Measurements from ENCODE around the gene TLX1.
A peak's percentile ranks its signal among the peaks of the same experiment; 100 is the strongest.

Gene TLX1

DNA sequence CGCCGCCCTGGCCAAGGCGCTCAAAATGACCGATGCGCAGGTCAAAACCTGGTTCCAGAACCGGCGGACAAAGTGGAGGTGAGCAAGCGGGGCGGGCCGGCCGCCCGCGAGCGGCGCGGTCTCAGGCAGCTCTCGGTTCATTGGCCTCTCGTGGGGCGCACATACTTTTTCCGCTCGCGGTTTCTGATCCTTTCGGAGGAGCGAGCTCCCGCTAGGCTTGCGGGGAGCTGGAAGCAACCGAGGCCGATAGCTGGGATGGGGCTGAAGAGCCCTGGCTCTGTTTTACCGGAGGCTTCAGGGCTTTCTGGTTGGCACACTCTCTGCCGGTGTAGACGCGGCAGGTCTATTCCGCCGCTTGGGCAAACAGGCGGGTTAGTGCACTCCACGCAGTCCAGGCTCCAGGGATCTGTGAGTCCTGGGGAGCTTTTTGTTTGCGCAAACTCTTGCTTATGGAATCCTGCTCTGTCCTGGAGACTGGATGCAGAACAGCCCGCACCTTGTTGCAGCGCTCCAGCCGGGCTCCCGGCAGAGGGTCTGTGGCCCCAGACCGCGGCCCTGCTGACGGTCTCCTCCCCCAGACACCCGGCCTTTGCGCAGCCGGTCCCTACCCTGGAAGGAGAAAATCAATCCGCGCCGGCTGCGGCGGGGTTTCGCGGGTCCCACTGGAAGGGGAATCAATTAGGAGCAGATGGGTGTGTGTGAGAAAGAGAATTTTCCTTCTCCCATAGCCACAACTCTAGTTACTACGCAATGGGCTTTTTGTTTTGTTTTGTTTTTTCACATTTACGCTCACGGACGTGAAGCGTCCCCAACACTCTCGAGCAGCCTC, 3.4 kb downstream of the TLX1 start:
- DNase-seq: no peak

DNA sequence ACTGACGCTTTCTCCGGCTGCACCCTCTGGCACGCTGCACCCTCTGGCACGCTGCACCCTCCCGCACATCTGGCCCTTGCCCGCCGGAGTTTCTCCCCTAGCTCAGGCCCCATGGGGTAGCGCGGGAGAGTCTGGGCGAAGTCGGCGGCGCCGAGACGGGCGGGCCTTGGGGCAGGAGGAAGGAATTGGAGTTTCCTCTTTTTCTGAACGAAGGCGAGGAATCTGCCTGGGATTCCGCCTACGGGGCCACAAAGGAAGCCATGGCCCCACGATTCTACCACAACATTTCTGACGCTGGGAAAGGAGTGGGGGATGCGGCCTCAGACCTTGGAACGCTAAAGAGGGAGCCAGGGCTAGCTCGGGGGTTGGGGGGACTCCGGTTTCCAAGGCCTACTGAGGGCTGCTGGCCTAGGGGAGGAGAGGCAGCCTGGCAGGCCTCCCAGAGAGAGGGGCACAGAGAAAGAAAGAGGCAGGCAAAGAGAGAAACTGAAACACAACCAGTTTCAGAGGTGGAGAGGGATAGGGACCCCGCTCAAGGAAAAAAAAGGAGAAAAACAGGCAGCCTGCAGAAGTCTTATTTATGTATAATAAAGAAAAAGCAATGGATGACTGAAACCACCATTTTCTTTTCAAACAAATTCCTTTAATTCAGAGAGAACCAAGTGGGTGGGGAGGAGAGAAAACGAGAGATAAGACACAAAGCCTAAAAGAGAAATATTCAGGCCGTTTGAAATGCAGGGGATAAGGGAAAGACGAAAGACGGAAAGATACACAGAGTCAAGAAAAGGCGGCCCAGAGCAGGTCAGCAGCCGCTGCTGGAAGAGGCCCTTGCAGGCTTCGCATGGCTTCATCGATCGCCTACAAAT, 4.3 kb downstream of the TLX1 start:
- no peak for DNase-seq

DNA sequence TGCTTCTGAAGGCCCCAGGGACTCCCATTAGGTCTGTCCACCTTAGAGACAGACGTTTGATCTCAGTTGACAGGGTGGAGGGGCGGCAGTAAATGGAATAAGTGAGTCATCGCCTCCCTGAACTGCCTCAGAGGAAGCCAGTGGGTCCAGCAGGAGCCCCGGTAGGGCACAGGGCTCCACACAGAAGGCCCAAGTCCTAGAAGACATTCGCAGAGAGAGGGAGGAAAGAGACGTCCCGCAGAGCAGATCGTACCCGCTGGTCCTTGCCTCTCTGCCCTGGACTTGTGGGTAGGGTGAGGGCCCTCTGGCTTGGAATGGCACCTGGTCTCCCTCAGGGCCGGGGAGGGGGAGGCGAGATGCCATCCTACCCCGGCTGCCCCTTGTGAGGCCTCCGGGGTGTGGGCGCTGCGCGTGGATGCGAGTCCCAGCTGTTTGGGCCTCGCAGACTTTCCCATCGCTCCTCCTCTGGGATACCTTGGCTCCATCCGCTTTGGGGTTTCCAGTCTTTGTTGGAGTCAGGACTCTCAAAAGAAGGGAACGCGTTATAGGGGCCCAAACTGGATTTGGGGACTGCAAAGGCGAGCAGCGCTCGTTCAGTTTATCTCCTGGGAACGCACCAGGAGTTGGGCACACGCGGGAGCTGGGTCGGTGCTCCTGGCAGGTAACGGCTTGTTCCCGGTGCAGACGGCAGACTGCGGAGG, 5.1 kb downstream of the TLX1 start:
- no peak for DNase-seq

DNA sequence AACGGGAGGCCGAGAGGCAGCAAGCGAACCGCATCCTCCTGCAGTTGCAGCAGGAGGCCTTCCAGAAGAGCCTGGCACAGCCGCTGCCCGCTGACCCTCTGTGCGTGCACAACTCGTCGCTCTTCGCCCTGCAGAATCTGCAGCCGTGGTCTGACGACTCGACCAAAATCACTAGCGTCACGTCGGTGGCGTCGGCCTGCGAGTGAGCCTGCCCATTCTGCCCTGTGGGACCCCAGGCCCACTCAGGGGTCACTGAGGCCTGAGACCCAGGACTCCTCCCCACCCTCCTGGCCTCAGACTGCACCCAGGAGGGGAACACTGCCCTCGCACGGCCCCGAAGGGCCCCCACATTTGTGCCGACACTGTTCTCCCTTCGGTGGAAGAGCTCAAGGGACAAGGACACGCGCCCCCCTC, 5.6 kb downstream of the TLX1 start:
- no peak for DNase-seq

DNA sequence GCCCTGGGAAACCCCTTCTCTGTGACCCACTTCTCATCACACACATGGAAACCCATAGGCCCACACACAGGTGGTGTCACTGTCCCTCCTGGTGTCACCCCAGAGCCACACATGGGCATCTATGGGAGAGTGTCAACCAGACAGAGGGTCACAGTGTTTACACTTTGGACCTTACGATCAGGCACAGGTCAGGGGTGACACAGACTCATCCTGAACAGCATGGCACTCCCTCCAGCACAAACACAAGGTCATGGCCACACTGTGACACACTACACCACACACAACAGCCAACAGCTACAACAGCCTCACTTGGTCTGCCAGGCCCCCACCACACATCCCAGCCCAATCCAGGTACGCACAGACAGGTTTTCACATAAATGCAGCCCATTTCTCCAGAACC, 6.2 kb downstream of the TLX1 start:
- no peak for DNase-seq

DNA sequence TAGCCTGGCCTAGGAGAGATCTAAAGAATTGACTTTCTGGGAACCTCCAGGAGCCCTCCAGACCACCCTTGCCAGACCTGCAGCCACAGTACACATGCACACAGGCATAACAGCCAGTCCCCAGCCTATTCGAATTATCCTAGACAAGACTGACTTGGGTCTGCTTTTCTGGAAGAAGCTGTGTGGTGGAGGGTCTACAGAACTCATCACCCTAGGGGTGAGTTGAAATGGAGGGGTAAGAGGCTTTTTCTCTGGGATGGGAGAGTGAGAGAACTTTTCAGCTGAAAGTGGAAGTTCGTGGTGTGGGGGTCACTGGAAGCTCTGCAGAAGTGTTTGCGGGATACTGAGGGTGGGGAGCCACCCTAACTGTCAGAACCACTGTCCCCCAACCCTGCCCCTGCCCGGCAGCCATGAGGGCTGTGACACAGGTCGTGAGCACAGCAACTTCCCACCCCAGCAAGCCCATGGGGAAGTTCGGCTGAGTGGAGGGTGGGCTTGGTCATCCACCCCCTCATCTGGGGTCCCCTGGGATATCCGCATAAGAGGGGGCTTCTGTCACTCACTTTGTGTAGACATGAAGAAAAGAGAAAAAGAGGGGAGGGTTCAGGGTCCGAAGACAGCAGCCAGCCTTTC, 7.8 kb downstream of the TLX1 start:
- no peak for DNase-seq

DNA sequence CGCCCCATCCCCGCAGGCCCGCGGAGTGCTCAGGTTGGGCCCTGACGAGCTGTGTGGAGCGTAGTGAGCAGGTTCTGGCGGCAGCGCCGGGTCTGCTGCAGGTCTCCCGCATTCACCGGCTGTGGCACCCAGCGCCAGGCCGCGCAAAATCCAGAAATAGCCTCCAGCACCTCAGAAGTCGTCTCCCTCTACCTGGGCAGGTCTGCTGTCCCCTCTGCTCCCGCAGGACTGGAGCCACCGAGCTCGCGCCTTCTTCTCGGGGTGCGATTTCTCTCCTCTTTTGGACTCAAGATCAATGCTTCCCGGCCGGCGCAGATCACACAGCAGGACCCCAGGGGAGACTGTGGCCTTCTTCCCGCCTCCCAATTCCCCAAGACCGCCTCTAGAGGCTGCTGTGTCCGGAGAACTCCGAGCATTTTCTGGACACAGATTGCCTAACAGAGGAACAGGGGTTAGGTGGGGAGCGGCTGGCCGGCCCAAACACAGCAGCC, 8.4 kb downstream of the TLX1 start:
- DNase-seq: no peak

DNA sequence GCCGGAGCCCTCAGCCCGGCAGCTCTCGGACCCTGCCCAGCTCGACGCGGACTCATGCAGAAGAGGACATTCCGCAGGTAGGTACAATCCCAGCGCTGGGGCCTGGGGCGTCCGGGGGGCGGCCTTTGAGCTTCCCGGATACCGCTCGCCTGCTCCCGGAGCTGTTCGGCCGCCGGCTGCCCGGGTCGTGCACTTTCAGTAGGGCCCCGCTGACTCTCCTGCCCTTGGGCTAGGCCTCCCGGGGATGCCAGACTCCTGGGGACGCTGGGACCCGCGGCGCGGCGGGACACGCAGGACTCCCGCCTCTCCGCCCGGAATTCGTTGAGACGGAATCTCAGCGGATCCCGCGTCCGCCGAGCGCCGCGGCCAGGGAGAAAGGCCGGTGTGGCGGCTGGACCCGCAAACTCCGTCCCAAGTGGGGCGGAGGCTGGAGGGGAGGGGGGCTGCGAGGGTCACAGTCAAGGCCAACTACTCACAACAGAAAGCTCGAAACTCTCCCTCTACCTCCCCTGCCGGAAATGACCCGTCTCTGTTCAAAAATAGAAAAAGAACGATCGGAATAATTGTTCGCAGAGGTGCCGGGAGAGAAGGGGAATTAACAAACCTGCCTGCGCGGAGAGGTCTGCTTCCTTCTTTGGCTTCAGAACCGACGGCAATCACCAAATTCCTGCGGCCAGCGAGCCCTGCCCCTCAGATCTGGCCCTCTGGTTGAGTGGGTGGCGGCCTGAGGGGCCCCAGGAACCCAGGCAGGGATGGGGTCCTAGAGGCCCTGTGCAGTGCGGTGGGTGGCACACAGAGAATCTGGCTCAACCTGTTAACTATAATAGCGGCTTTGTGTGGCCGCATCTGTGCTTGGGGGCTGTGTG, 9.2 kb downstream of the TLX1 start:
- no peak for DNase-seq

DNA sequence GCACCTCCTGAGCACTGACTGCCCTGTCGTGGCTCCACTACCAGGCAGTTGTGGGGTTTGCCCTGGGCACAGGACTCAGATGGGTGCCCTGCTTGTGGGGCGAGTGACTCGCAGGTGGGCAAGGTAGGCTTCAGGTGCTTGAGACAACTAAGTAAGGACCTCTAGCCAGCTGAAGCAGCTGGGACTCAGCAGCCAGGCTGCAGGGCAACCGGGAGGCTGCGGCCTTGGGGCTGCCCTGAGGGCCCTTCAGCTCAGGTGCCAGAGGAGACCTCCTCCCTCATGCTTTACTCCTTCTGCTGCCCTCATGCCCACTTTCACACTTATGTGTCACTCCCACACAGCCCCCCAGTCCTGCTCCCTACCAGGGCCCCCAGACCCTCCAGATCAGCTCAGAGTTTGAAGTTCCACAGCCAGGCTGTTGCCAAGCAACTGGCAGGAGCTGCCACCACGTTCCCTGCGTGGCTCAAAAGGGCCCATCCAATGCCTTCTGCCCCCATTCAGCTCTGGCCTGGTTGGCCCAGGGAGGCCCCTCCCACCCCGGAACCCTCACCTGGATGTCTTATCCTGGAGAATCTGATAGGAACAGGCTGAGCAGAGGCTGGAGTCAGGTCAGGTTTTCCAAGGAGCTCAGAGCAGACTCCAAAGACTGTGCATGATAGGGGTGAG, 10.0 kb downstream of the TLX1 start:
- DNase-seq: no peak

DNA sequence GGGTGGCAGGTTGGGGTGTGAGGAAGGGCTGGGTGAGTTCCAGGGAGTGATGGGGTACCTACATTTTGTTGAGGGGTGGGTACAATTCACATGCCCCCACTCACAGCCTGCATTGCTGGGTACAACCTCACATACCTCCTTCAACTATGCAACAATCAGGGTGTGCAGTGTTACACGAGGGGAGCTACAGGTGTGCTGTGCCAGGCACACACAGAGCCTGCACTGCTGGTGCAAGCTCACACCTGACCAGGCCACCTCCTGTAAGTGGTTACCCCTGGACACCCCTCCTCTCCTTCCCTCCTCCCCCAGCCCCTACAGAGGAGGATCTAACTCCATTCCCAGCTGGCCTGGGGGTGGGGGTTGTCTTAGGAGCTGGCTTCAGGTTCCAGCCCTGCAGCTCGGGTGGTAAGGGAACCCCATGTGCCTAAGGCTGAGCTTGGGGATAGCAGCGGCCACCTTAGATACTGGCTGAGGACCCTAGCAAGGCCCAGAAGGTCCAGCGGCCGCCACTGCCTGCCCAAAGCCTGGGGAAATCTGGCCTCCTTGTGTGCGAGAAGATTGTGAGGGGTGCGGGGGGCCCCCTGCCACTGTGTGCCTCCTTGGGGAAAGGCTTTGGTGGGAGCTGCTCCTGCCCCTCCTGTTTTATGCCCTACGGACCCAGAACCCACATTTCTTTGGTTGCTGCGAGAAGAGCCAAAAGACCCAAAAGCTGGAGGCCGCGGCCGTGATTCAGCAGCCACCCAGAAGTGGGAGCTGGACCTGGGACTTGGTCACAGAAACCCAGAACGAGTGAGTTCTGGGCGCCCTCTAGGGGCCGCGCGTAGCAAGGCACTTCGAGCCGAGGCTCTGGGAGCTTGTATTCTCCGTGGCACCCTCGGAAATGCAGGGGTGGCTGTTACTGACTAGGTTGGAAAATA, 10.8 kb downstream of the TLX1 start:
- DNase-seq: peak; percentile 86

DNA sequence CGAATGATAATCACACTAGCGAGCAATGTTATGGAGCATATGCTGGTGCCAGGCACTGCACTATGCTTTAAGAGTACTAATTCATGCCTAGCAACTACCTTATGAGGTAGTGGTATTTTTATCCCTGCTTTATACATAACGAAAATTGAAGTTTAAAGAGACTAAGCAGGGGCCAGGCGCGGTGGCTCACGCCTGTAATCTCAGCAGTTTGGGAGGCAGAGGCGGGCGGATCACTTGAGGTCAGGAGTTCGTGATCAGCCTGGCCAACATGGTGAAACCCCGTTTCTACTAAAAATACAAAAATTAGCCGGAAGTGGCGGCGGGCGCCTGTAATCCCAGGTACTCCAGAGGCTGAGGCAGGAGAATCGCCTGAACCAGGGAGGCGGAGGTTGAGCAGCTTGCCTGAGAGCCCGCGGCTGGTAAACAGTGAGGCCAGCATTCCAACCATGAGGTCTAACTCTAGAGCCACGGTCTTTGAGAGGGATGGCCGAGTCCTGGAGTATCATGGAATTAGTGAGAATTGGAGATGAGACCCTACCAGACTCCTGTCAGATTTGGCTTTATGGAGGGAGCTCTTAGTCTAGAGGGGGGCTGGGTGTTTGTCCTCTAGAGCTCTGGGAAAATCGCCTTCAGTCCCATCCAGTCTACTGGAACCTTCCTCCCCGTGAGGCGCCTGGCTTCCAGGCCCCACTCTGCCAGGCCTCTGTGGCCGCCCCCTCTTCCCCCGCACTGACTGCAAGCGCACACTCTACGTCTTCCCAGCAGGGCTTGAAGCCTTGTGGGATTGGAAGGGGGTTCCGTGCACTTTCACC, 11.6 kb downstream of the TLX1 start:
- DNase-seq: no peak

DNA sequence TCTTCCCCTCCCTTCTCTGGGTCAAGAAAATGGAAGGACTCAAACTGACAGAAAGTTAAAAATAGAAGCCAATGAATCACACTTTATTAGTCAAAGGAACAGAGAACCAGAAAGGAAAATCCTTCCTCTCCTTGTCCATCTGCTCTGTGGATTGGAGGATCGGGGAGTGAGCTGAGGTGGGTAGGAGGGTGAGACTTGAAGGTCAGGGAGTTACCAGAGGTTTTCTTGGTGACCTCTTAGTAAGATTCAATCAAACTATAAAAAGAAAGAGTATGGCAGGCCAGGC, 12.2 kb downstream of the TLX1 start:
- no peak for DNase-seq

DNA sequence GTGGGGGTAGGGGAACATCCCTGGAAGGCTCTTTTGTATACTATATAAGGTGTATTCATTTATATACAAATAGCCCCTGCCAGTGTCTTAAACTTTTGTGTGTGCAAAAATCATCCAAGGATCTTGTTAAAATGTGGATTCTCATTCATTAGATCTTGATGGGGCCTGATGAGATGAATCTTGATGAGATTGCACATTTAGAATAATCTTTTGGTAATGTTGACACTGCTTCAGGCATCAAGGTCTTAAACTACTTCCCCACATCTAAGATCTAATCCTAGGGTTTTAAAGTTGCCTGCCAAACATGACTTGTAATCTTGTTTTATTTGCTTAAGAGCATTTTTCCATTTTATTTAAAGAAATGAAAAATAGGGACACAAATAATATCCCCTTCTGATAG, 13.0 kb downstream of the TLX1 start:
- DNase-seq: no peak

DNA sequence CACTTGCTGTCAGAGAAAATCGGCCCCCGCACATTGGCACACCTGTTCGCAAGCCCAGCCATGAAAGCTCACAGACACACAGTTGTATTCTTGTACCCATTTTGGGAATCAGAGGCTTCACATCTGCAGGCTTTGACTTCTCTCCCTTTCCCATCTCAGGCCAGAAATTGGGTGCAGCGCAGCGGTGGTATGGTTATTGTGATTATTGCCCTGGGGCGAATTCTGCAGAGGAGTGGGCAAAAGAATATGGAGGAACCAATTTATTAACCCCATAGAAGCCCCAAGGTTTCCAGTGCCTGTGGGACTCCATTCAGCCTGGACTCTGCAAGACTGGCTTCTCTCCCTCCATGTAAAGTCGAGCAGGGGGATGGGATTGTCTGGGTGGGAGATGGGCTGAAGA, 14.0 kb downstream of the TLX1 start:
- no peak for DNase-seq

DNA sequence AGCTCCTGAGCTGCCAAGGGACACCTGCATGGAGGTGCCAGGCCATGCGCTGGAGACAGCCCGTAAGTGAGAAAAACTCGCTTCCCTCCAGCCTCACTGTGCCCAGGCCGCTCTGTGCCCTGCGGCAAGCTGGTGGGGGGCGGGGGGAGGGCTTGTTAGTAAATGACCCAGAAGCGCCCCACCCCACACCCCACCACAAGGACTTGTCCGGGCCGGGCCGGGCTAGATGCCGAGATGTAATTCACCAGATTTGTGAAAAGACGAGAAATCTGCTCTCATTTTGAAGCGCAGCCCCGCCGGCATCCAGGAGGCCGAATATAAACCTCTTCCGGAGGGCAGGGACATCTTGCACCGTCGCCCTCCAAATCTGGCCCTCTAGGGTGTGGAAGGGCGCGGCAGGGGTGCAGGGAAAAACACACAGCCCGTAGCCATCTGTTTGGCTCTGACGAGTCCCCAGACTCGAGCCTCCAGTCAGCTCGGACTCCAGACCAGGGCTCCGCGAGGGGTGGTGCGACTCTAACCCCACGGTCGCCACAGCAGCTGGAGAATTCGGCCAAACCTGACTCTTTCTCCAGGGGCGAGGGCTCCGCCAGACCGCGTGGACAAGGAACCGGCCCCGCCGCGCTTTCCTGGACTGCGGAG, 14.8 kb downstream of the TLX1 start:
- DNase-seq: no peak

DNA sequence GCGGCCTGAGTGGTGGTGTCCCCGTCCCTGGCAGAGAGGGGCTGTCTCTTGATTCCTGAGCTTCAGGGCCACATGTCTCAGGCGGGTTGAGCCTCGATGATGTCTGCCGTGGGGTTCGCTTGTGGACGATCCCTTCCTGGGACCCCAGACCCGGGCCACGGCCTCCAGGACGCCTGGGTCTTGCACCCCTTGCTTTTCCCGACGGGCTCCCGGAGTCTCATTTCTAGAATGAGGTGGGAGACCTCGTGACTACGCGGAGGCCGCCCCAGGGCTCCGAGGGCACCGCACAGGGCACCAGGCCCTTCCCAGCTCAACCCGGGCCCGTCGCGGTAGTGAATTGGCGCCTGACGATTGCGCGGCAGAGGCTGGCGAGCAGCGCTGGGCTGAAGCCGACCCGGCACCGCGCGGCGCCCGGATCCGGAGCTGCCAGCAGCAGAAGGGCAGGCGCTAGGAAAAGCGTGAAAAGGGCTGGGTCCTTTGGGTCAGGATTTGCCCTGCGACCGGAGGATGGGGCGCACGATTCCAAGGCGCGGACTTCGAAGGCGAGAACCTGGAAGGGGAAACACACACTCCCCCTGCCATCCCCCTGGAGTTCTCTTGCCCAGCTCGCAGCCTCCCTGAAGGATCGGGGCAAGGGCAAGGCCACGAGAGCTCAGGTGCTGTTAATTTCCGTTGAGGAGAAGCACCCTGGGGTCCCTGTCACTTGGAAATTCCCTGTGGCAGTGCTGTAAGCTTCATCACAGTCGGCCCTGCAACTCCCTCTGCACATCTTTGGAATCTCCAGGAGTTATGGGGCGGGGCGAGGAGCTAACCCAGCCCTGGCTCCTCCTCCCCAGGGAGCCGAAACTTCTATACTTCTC, 15.5 kb downstream of the TLX1 start:
- no peak for DNase-seq

DNA sequence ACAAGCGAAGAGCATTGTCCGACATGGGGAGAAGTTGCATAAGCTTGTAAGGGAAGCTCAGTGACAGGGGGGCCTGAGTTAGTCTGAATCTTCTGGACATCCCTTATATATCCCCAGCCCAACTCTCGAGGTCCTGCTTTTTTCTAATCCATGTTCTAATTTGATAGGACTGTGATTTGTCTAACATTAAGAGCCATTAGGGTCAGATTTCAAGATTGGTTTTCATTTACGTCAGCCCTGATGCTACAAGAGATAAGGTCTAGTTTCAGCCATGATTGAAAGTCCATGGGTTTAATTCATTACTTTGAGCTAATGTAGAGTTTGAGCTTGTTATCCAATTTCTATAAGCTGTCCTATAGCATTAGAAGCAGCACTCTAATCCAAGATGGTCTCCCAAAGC, 20.3 kb downstream of the TLX1 start:
- DNase-seq: no peak

DNA sequence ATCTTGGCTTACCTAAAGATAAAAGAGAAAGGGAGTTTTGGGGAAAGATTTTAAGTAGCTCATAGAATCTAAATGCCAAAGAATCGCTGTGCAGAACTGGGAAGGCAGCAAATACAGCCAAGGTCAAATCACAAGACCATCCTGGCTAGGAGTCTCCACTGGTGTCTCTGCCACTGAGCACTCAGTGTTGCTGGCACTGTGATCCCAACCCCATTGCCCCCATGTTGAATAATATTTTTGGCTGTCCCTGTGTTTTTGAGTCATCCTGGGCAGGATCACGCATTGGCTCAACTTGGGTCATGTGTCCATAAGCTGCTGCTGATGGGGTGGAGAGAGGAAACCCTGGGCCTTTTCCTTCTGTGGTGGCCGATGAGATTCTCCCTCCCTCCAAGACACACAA, 21.2 kb downstream of the TLX1 start:
- DNase-seq: no peak
